Limb (tissue), 2 donors: ENCODE measurements around the gene MCCD1.

Experiments
- DNase-seq, 2 donors: peaks; one replicate each; pipeline ENCODE4 v3.0.0-alpha.2; 2016; ENCODE audit errors: extremely low spot score in 2 of 2

MCCD1 gene

DNA sequence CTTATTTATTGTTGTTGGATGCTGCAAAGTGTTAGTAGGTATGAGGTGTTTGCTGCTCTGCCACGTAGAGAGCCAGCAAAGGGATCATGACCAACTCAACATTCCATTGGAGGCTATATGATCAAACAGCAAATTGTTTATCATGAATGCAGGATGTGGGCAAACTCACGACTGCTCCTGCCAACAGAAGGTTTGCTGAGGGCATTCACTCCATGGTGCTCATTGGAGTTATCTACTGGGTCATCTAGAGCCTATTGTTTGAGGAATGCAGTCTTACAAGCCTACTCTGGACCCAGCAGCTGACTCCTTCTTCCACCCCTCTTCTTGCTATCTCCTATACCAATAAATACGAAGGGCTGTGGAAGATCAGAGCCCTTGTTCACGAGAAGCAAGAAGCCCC lies 18.8 kb upstream of the MCCD1 start:
- no peak for DNase-seq

GRCh38 chr6:31513456-31514165 lies 15.2 kb upstream of the MCCD1 start:
- no peak for DNase-seq

DNA sequence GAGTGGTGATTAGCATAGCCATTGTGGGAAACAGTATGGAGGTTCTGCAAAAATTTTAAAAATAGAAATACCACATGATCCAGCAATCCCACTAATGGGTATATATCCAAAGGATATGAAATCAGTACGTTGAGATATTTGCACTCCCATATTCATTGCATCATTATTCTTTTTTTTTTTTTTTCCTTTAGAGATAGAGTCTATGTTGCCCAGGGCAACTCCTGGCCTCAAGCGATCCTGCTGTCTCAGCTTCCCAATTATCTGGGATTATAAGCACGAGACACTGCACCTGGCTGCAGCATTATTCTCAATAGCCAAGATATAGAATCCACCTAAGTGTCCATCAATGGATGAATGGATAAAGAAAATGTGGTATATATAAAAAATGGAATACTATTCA lies 6.9 kb upstream of the MCCD1 start:
- no peak for DNase-seq

DNA sequence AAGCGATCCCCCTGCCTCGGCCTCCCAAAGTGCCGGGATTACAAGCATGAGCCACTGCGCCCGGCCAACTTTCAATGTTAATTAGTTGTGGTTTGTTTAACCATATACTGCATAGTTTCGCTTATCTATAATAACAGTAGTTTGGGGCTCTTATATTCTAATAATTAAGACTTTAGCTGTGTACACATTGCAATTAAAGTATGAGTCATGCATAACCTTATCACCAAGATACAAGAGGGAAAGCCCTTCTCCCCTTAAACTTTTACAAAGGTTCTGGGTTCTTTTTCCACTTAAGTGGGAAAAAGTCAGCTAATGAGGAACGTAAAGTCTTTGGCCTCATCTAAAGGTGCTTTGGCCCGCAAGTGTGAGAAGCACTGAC lies 3.2 kb upstream of the MCCD1 start:
- DNase-seq, result no peak

DNA sequence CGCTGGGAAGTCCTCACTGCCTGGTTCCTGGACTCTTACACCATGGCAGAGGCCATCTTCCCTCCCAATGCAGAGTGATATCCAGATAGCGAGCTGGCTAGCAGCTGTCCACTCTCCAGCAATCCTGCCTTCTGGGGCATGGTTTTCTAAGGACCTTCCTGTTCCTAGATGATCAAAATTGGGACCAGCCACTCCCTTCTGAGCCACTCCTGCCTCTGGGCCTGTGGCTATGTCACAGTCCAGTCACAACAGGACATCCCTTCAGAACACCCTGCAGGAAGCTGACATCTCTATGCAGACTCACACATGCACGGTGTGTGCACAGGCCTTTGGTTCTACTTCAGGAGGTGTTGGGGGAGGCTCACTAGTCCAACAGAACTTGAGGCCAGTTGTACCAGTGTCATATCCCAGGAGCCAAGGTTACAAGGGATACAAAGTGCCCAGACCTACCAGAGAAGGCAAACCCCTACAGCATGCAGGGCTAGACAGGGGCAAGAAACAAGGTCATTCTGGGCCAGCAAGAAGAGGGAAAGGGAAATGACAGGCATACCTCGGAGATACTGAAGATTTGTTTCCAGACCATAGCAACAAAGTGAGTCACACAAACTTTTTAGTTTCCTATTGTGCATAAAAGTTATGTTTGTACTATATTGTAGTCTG lies 2.7 kb upstream of the MCCD1 start:
- no peak for DNase-seq

DNA sequence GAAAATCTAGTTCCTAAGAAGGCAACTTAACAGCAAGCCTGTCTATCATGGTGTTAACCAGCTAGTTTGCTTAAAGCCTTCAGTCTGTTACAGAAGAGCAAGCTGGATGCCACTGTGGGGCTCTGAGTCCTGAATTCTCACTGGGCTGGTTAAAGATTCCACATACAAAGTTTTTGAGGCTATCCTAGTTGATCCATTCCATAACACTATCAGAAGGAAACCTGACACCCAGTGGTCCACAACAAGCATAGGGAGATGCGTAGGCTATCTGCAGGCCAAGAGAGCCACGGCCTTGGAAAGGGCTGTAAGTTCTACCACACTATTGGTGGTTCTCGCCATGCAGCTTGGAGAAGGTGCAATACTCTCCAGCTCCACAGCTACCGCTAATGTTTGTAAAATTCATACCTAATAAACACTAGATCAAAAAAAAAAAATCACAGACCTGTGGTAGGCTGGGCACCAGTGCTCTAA lies 420 bp upstream of the MCCD1 start:
- no peak for DNase-seq

DNA sequence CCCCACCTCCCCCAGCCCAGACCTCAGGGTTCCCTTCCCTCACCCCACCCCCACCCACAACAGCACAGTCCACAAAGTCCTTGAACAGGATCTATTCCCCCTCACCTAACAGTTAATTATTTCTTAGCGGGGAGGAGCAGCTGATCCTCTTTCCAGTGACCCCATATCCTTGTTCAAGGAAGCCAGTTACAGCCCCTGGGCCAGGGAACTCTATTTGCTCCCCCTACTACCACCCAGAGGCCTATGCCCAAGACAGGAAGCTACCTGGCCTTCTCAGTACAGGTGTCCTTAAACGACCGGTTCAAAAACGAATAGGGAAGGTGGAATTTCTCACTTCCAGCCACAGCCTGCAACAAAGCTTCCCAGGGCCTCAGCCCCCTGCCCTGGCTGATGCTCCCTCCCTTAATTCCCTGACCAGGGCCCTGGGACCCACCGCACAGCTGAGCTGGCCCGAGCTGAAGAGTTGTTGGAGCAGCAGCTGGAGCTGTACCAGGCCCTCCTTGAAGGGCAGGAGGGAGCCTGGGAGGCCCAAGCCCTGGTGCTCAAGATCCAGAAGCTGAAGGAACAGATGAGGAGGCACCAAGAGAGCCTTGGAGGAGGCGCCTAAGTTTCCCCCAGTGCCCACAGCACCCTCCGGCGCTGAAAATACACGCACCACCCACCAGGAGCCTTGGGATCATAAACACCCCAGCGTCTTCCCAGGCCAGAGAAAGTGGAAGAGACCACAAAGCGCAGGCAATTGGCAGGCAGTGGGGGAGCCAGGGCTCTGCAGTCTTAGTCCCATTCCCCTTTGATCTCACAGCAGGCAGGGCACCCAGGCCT lies 778 bp downstream of the MCCD1 start:
- no peak for DNase-seq

GRCh38 chr6:31530659-31531058 lies 1.9 kb downstream of the MCCD1 start:
- no peak for DNase-seq

- no peak for DNase-seq
Measured at GRCh38 chr6:31531162-31531561, 2.4 kb downstream of the MCCD1 start.

GRCh38 chr6:31531771-31532643 lies 3.2 kb downstream of the MCCD1 start:
- no peak for DNase-seq

DNA sequence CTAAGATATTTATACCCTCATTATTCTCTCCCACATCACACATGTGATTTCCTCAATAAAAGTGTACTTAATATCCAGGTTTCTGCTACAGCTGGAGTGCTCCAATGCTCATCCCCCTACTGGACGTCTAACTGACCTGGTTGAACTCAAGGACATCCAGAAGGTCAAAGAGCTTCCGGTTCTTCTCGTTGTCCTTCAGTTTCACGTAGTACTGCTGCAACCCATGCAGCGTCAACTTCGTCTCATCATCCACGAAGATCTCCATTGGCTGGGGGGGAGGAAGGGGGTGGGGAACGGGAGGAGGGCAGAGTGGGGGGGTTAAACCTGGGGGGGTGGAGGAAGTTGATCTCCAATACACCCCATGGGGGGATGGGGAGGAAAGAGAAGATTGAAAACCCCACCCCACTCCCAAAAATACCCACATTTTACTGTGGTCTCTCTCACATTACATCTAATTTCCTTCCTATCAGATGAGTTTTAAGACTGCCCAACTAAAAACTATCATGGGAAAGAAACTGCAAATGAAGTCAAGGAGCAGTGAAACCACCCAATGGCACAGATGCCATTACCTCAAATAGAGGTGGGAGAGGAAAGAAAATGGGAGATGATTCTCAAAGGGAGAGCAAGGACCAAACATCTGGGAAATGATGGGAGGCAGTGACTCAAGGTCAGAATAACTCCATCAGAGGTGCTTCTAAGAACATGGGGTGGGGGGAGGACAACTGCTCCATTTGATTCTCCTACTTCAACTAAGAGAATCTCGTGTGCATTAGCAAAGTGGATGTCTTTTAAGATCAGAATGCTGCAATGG lies 4.1 kb downstream of the MCCD1 start:
- no peak for DNase-seq

DNA sequence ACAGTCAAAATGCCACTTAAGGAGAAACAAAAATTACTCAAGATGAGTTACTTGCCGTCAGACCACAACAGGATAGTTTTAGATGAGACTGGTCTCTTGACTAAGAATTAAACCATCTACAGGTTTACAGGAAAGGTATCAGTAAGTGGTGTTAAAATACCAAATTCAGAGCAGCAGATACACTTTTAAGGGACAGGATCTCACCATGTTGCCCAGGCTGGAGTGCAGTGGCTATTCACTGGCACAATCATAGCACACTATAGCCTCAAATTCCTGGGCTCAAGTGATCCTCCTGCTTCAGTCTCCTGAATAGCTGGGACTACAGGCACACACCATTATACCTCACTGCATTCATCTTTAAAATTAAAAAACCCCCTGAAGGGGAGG lies 4.7 kb downstream of the MCCD1 start:
- DNase-seq, result no peak

- DNase-seq, result no peak
Measured at GRCh38 chr6:31534011-31534410, 5.2 kb downstream of the MCCD1 start.

DNA sequence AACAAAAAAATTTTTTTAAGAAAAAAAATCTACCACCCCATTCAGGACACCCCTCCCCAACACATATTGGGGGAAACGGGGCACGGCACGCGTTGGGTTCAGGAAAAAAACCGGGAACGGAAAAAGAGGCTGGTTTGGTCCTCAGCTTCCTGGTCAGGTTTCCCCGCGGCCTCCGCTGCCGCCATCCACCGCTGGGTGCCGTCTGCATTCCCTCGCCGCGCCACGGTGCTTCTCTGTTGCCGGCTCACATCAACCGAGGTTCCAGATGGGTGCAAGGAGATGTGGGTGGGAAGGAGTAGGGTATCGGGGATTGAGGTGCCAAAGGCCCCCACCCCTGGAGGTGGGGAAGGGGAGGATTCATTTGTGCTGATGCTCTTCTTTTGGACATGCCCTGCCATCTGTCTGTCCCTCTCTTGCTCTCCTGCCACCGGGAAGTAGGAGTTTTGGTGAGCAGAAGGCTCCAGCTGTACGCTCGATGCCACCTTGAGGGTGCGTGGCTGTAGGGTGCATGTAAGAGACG lies 5.8 kb downstream of the MCCD1 start:
- DNase-seq, result no peak

DNA sequence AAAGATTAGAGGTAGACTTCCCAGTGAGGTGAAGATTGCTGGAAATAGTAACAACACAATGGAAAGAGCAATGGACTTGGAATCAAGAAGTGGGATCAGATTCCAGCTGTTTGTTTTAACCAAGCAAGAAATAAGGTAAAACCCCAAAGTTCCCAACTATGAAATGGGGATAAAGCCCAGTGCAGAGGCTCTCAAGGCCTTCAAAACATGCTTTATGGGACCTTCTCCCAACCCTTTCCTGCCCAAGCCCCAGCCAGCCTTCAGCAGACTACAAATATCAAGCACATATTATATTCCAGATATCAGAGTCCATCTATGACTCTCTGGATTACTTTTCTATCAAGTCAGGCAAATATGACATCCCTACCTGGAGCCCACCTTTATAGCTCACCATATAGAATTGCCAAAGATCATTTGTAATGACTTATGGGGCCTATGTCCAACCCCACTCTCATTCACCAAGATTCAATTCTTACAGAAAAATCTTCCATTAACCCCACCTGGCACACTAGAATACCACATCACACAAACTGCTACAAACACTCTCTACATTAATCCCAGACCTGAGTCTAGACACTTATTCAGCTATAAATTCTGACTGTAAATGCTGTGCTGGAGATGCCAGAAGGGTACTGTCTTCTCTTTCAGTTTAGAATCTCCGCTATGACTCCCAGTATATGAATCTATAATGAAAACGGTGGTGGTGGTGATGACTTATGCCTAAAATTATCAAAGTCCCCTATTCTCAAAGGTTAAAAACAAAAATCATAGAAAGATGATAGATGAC lies 7.0 kb downstream of the MCCD1 start:
- no peak for DNase-seq

- DNase-seq, result no peak
Measured at GRCh38 chr6:31538805-31539400, 10.1 kb downstream of the MCCD1 start.

- no peak for DNase-seq
Measured at GRCh38 chr6:31540640-31541039, 11.9 kb downstream of the MCCD1 start.

DNA sequence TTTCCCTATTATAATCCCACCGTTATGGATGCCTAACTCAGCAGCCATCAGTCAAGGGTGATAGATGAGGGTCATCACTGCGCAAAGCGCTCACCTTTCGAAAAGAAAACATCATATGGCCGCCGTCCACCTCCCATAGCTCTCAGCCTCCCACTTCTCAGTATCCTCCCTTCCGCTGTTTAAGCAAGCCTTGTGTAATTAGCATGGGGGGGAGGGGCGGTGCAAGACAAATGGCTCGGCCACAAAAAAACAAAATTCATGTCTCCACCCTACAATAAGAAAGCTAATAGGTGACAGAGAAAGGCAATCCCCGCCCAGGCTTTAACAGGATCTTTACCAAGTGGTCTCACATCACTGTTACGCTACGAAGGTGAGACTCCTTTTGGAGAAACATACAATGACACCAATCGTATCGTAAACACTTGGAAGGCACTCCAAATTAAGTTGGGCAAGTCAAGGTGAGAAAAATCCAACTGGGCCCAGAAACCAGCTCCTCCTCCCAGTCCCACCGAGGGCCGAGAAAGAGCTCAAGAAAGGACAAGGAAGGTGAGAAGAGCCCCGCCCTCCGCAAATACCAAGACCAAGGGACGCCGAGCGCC lies 12.4 kb downstream of the MCCD1 start:
- peak in 1 of 2 donors; percentile 57 for DNase-seq
